ENCODE results near the gene GPR155. TPM values are rescaled to one million over a fixed set of nuclear protein-coding genes. Genes with fewer than 3 reads are reported as not detected.
A peak's percentile ranks its signal among the peaks of the same experiment; 100 is the strongest.
"Not testable (repeated sequence)": the region's sequence is repeated elsewhere in the genome, so short reads cannot be mapped to it uniquely, and the experiment has no call there.

Gene GPR155
- total RNA-seq, 1 donor from 2014 or later, result 11.0 TPM

DNA sequence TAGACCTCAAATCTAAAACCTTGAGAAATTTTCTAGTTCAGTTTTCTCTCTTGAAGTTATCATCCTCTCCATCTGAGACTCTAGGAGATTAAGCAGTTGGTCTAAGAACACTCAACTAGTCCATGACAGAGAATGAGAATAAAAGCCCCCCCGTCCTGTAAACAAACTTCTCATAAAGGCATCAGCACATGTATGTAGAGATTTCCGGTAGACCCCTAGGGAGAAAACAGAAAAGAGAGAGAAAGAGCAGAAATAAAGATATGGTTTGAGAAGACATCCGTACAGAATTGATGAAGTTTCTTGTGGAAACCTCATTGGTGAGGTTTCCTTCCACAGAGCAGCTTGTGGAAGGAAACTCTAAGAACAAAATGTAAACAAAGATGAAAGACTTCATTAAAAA lies 3.2 kb upstream of the GPR155 start:
- DNase-seq (ENCODE audit: low read depth), result no peak
- Histone ChIP-seq H2AFZ (ENCODE audit: low read depth, low read length) (no peak overlapping the region), H4K20me1 (ENCODE audit: insufficient read depth, low read length) (no peaks in the 10 kb centered on the region), H3K36me3 (ENCODE audit: insufficient read depth, low read length) (no peaks in the 10 kb centered on the region), H3K4me1 (ENCODE audit: insufficient read depth, low read length) (peaks cover 3% of the 10 kb centered on the region), H3K4me3 (ENCODE audit: insufficient read depth, low read depth, low read length) (no peak overlapping the region), H3K4me2 (ENCODE audit: low read length) (no peak overlapping the region), H3K9me3 (ENCODE audit: insufficient read depth, low read depth, low read length) (no peaks in the 10 kb centered on the region), H3K27me3 (ENCODE audit: insufficient read depth, low read length) (no peaks in the 10 kb centered on the region), H3K27ac (ENCODE audit: low read depth, low read length) (no peak overlapping the region), H3K9ac (ENCODE audit: low read length) (no peak overlapping the region), H3K79me2 (ENCODE audit: insufficient read depth, low read length) (no peaks in the 10 kb centered on the region)
- TF ChIP-seq EZH2 (IDR thresholded peaks at IDR 0.05; ENCODE audit: insufficient read depth, low read length) (no peak), CTCF (IDR thresholded peaks at IDR 0.05; ENCODE audit: insufficient read depth, low read depth, low read length) (no peak)
- H3K4me3 Mint-ChIP-seq (ENCODE audit: unreplicated experiment), result no peak overlapping the region
- peaks cover 6% of the 10 kb centered on the region for H3K4me1 Mint-ChIP-seq (ENCODE audit: low read depth, unreplicated experiment)
- no peaks in the 10 kb centered on the region for H3K36me3 Mint-ChIP-seq (ENCODE audit: low read depth, unreplicated experiment)
- H3K27me3 Mint-ChIP-seq (ENCODE audit: low read depth, unreplicated experiment), result no peaks in the 10 kb centered on the region
- no peak for FAIRE-seq
- no peak overlapping the region for H3K27ac Mint-ChIP-seq (ENCODE audit: unreplicated experiment)
- H3K9me3 Mint-ChIP-seq (ENCODE audit: unreplicated experiment), result no peaks in the 10 kb centered on the region

DNA sequence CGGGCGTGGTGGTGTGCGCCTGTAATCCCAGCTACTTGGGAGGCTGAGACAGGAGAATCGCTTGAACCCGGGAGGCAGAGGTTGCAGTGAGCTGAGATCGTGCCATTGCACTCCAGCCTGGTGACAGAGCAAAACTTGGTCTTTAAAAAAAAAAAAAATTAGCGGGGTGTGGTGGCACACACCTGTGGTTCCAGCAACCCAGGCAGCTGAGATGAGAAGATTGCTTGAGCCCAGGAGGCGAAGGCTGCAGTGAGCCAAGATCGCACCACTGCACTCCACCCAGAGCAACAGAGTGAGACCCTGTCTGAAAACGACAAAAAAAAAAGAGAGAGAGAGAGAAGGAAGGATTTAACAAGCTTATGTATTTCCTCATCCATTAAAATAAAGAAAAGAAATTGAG lies 2.7 kb upstream of the GPR155 start:
- H3K36me3 Mint-ChIP-seq (ENCODE audit: low read depth, unreplicated experiment); H3K27me3 Mint-ChIP-seq (ENCODE audit: low read depth, unreplicated experiment); H2AFZ ChIP-seq (ENCODE audit: low read depth, low read length); H3K9me3 ChIP-seq (ENCODE audit: insufficient read depth, low read depth, low read length); H3K9me3 Mint-ChIP-seq (ENCODE audit: unreplicated experiment); H3K27me3 ChIP-seq (ENCODE audit: insufficient read depth, low read length); H3K4me3 ChIP-seq (ENCODE audit: insufficient read depth, low read depth, low read length); H3K36me3 ChIP-seq (ENCODE audit: insufficient read depth, low read length); H3K79me2 ChIP-seq (ENCODE audit: insufficient read depth, low read length); H3K9ac ChIP-seq (ENCODE audit: low read length); FAIRE-seq; H3K27ac ChIP-seq (ENCODE audit: low read depth, low read length); H3K27ac Mint-ChIP-seq (ENCODE audit: unreplicated experiment); H3K4me1 Mint-ChIP-seq (ENCODE audit: low read depth, unreplicated experiment); H4K20me1 ChIP-seq (ENCODE audit: insufficient read depth, low read length); DNase-seq (ENCODE audit: low read depth); H3K4me2 ChIP-seq (ENCODE audit: low read length); H3K4me1 ChIP-seq (ENCODE audit: insufficient read depth, low read length); H3K4me3 Mint-ChIP-seq (ENCODE audit: unreplicated experiment): not testable (repeated sequence)

DNA sequence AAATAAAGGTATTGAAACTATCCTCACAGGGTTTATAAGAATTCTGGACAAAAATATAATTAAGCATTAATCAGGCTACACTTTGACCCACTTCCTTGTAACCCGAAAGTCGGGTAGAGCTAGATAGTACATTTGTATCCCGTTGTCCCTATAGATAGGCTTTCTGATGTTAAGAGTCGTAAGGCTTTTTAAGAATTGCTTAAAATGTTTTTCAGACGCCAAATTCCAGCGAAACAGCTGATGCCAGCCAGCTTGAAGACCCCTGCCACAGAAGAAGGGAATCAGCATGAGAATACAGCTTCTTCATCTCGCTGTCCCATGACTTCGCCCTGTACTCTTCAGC lies 962 bp upstream of the GPR155 start:
- DNase-seq (ENCODE audit: low read depth) (no peak), FAIRE-seq (no peak)
- no peaks in the 10 kb centered on the region for H4K20me1 ChIP-seq (ENCODE audit: insufficient read depth, low read length)
- peak overlapping the region; percentile 99 for H2AFZ ChIP-seq (ENCODE audit: low read depth, low read length)
- no peaks in the 10 kb centered on the region for H3K9me3 Mint-ChIP-seq (ENCODE audit: unreplicated experiment)
- H3K36me3 Mint-ChIP-seq (ENCODE audit: low read depth, unreplicated experiment), result no peaks in the 10 kb centered on the region
- no peaks in the 10 kb centered on the region for H3K36me3 ChIP-seq (ENCODE audit: insufficient read depth, low read length)
- peak overlapping the region; percentile 87 for H3K4me3 Mint-ChIP-seq (ENCODE audit: unreplicated experiment)
- peaks cover 3% of the 10 kb centered on the region for H3K4me1 ChIP-seq (ENCODE audit: insufficient read depth, low read length)
- H3K27me3 ChIP-seq (ENCODE audit: insufficient read depth, low read length), result no peaks in the 10 kb centered on the region
- H3K27ac ChIP-seq (ENCODE audit: low read depth, low read length), result no peak overlapping the region
- H3K9me3 ChIP-seq (ENCODE audit: insufficient read depth, low read depth, low read length), result no peaks in the 10 kb centered on the region
- no peaks in the 10 kb centered on the region for H3K79me2 ChIP-seq (ENCODE audit: insufficient read depth, low read length)
- TF ChIP-seq EZH2 (IDR thresholded peaks at IDR 0.05; ENCODE audit: insufficient read depth, low read length) (no peak), CTCF (IDR thresholded peaks at IDR 0.05; ENCODE audit: insufficient read depth, low read depth, low read length) (no peak)
- no peak overlapping the region for H3K9ac ChIP-seq (ENCODE audit: low read length)
- no peak overlapping the region for H3K4me3 ChIP-seq (ENCODE audit: insufficient read depth, low read depth, low read length)
- H3K27ac Mint-ChIP-seq (ENCODE audit: unreplicated experiment), result no peak overlapping the region
- no peaks in the 10 kb centered on the region for H3K27me3 Mint-ChIP-seq (ENCODE audit: low read depth, unreplicated experiment)
- peak overlapping the region; percentile 98 for H3K4me2 ChIP-seq (ENCODE audit: low read length)
- H3K4me1 Mint-ChIP-seq (ENCODE audit: low read depth, unreplicated experiment), result peaks cover 10% of the 10 kb centered on the region

Data from astrocyte (in vitro differentiated cells and primary cell).